KG1 (cell line): ENCODE measurements around the gene SLC45A3.
"Not testable (repeated sequence)": the region's sequence is repeated elsewhere in the genome, so short reads cannot be mapped to it uniquely, and the experiment has no call there.

Experiments used
- DNase-seq: peaks from one replicate; lab custom pipeline; 2025; lab: John Stamatoyannopoulos, UW

SLC45A3 gene

DNA sequence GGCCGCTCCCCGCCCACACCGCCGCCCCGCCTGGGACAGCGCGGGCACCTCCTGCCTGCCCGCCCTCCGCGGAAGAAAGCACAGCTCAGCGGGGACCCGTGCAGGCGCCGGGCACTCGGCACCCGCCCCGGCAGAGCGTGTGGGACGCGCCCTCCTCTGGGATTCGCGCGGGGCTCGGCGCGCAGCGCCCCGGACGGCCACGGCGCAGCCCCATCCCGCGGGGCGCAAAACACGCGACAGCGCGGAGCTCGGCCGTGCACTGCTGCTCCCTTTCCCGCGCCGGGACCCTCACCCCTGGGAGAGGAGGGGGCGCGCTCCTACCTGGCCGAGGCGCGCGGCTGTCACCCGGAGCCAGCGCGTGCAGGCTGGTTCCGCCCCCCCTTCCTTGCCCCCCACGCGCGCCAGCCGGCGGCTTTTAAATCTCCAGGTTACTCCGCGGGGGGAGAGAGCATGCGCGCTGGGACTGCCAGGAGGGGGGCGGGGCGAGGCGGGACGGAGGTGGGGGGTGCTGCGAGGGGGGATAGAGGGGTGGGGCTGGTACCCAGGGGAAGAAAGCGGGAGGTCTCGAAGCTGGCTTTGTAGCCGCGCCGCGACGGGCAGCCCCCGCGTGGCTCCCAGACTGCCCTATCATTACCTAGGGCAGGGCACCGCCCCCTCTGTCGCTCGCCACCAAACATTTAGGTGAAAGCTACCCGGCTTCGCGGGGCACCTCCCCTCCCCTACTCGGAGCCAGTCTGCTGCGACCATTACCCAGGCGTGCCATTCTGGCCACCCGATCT, at the start of gene SLC45A3:
Gene SLC45A3 (minus strand): TSS at position 437 of the 779 bp plus-strand sequence. CDS start 15,853 bp downstream, outside the sequence.
- no peak for DNase-seq

GRCh38 chr1:205726619-205727125, 46.4 kb upstream of the SLC45A3 start:
- DNase-seq: no peak

GRCh38 chr1:205725514-205725913, 45.2 kb upstream of the SLC45A3 start:
- no peak for DNase-seq

- not testable (repeated sequence) for DNase-seq
These were observed 40.4 kb upstream of the SLC45A3 start for GRCh38 chr1:205720740-205721139.

- no peak for DNase-seq
These were observed 39.5 kb upstream of the SLC45A3 start for GRCh38 chr1:205719762-205720161.

GRCh38 chr1:205719015-205719414, 38.7 kb upstream of the SLC45A3 start:
- DNase-seq: no peak

- DNase-seq: no peak
These were observed 36.2 kb upstream of the SLC45A3 start for GRCh38 chr1:205716371-205717132.

- no peak for DNase-seq
These were observed 35.3 kb upstream of the SLC45A3 start for GRCh38 chr1:205715628-205716027.

DNA sequence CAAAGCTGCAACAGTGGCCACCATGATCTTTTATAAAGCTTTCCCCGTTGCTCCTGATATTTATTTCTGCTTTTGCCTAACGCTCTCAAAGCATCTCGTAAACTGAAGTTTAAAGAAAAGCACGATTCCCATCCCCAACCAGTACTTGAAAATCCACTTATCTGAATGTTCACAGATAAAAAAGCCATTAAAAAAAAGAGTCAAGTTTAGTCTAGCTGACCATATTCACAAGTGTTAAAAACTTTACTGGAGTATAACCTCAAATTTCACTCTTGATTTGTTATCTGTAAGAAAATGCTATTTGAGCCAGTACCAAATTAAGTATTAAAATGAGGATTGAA, 34.6 kb upstream of the SLC45A3 start:
- no peak for DNase-seq

DNA sequence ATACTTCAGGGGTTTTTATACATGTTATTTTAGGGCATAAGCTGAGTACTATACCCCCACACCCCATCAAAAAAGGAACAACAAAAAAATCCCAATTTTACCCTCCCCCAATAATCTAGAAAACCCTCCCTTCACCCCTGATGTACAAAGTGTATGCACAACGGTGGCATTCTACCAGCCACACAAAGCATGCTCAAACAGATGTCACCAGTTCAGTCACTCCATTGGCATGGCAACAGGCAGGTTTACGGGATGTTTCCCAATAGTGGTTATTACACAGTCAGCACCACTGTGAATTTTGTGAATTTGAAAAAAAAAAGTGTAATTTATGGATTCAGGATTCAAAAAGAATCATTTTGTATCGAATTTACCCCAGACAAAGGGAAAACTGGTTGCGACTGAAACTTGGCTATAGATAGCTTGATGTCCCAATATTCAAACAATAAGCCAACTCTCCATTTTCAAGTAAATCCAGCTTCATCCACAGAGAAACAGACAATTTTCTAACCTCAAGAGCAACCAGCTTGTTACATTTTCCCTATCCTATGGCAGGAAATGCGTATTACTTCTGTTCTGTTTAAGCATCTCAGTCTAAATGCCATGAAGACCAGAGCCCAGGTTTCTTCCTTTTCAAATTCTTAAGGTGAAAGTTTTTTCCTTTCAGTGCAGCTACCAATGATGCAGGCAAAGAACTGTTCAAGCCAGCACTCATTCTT, 34.0 kb upstream of the SLC45A3 start:
- no peak for DNase-seq

DNA sequence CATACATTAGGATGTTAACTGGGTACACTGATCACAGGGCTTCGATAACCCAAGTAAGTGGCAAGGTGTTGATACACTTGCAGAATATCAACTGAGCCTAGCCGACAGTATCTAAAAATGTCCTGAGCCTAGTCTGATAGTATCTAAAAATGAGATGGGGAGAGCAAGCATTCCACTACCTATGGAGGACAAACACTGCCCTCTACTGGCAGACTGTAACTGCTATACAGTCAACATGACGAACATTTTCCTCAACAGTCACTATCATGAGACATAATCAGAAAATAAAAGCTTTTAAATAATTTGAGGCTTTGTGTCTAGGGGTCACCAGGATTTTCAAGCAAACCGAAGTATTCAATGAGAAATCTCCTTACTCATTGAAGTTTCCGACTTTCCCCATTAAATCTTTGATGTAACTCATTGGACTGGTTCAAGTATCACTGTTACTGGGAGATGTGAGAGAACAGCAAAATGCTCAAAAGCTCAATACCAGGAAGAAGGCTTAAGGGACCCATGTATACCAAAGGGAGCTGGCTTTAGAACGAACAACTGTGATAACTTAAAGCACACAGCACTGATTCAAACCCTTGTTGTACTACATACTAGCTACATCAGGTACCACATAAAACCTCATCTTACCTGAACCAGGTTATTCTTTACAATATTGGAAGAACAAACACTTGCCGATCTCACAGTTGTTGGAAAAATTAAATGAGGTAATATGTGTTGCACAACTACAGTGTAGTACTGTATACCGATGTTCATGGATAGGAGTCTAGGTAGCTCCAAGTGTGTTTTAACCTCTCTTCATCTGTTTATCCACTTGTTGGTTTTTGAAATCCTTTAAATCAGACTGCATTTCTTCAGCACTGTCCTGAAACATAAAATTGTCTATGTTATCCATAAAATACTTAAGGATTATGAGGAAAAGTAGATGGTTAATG, 31.1 kb upstream of the SLC45A3 start:
- peak; percentile 75 for DNase-seq

- no peak for DNase-seq
These were observed 30.1 kb upstream of the SLC45A3 start for GRCh38 chr1:205710201-205711062.

DNA sequence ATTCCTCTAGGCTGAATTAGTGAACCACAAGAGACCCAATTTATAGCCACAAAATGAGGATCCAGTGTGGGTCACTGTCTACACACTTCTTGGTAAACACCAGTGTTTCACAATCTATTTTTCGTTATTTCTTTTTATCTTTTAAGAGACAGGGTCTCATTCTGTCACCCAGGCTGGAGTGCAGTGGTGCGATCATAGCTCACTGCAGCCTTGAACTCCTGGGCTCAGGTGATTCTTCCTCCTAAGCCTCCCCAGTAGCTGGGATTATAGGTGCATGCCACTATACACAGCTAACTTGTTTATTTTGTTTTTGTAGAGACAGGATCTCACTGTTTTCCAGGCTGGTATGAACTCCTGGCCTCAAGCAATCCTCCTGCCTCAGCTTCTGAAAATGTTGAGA, 29.3 kb upstream of the SLC45A3 start:
- DNase-seq: no peak

DNA sequence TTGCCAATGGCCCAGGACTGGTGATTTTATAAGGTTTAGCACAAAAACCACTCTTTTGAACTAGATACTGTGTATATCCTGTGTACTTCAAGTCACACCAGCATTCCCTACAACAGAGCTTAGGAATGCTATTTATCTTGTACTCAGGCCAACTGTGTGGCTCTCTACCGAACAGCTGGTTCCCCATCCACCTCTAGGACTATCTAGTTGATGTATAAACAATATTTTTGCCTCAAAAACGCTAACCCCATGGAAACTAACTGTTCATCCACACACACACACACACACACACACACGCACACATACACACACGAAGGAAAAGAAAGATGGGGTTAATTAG, 28.7 kb upstream of the SLC45A3 start:
- no peak for DNase-seq

DNA sequence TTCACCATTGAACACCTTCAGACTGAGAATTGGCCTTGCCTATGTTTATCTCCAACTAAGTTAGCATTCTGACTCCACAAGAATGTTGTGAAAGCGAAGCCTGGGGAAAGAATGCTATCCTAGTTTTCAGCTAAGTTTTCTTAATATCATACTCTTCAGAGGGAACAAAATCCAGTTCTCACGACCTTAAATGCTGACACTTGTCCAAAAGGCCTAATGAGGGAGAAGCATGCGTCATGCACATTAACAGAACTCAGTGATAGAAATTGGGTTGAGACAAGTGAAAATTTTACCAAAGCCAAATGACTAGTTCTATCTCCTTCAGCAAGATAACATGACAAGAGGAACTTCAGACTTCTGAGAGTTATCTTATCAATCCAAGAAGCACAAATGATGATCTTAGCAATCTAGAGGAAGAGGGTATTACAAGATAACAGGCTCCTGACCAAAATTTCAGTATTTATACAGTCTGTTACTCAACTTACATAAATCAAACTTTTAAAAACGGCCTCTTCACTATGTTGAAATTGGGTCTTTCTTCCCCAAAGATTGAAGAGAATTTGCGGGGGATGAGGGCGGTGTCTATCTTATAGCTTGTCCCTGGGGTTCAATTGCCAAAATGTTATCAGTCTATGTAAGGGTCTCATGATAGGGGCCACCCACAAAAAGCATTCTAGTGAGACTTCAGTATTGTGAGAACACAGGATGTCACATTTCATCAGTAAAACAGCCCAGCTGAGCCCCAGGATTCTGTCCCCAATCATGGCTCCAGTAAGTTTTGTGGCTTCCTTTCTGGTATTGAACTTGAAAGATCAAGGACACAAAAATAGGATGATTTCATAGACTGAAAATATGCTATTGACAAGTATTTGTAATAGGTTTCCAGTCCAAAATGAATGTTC, 26.5 kb upstream of the SLC45A3 start:
- no peak for DNase-seq

- no peak for DNase-seq
These were observed 24.6 kb upstream of the SLC45A3 start for GRCh38 chr1:205704903-205705302.

- no peak for DNase-seq
These were observed 22.8 kb upstream of the SLC45A3 start for GRCh38 chr1:205703072-205703471.

DNA sequence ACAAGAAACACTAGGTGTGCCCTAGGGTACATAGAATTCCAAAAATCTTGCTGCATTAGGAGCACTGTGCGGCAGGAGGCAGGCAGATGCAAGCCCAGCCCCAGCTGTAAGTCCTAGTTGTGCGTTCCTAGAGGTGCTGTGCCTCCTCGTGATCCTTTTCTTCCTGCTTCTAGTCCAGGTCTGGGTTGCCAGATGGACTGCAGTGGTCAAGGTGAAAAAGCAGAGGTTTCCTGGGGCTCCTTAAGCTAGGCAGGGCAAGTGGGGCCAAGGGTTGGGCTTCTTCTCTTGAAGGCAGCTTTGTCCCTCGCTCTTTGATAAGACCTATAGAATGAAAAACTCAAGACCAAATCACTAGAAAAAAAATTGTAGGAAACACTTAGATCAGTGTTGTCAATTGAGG, 21.6 kb upstream of the SLC45A3 start:
- no peak for DNase-seq

DNA sequence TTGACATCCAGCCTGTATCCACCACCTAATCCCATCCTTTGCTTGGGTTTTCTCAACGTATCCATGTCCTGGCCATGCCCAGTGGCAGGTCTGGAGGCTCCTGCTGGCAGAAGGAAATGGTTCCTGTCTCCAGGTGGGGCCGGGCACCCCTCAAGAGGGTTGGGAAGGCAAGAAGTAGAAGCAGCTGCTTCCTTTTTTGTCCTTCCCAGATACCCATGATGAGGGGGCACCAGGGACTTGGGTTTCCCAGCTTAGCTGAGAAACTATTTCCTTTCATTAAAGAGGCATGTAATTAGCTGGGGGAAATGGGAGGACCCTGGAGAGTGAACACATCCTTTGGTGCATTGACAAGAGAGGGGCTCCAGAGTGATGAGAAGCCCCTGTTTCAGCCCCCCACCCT, 21.1 kb upstream of the SLC45A3 start:
- DNase-seq: no peak
